Measurements from ENCODE around the gene GRAP2.

The GRAP2 gene

GRCh38 chr22:39956932-39957664, 56.2 kb downstream of the GRAP2 start:
- TF ChIP-seq YY1 (IDR thresholded peaks at IDR 0.05; ENCODE audit: low read depth): no peak
- TF ChIP-seq RAD21 (IDR thresholded peaks at IDR 0.05; ENCODE audit: low read depth): no peak
- no peak for TF ChIP-seq TCF12 (IDR thresholded peaks at IDR 0.05; ENCODE audit: low read depth)
- TF ChIP-seq EGR1 (IDR thresholded peaks at IDR 0.05): no peak
- TF ChIP-seq CREB1 (IDR thresholded peaks at IDR 0.05; ENCODE audit: low read depth): no peak
- no peak for TF ChIP-seq NFIC (IDR thresholded peaks at IDR 0.05)
- no peak for TF ChIP-seq REST (IDR thresholded peaks at IDR 0.05; ENCODE audit: low read depth)
- TF ChIP-seq FOXM1 (IDR thresholded peaks at IDR 0.05; ENCODE audit: borderline replicate concordance, low read depth): no peak
- no peak for TF ChIP-seq EP300 (IDR thresholded peaks at IDR 0.05; ENCODE audit: borderline replicate concordance)
- TF ChIP-seq MAX (IDR thresholded peaks at IDR 0.05): no peak
- TF ChIP-seq, protein P1, sequence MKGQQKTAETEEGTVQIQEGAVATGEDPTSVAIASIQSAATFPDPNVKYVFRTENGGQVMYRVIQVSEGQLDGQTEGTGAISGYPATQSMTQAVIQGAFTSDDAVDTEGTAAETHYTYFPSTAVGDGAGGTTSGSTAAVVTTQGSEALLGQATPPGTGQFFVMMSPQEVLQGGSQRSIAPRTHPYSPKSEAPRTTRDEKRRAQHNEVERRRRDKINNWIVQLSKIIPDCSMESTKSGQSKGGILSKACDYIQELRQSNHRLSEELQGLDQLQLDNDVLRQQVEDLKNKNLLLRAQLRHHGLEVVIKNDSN (IDR thresholded peaks at IDR 0.05): no peak
- no peak for TF ChIP-seq ZBTB7A (IDR thresholded peaks at IDR 0.05; ENCODE audit: low read depth)

DNA sequence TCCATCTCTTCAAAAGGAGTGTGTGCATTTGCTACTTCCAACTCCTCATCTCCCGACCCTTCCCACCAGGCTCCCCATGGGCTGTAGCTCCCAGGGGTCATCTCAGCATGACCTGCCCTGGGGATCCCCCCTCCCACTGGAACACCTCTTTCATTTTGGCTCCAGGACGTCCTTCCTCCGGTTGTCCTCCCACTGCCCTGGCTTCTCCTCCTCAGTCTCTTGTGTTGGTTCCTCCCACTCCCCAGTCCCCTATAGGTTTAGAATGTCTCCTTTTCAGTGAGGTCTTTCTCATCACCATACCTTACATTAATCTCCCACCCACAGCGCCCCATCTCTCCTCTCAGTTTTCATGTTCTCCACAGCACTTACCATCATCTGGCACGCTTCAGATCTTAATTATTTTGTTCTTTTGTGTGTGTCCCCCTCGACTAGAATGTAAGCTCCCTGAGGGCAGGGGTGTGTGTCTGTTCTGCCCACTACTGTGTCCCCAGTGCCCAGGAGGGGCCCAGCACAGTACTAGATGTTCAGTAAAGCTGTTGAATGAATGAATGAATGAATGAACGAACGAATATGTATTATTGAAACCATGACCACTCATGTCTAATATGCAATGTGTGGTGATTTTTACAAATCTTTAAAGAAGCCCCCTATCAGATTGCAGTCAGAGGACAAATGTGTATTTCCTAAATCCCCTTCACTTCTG, 57.3 kb downstream of the GRAP2 start:
- TF ChIP-seq REST (IDR thresholded peaks at IDR 0.05; ENCODE audit: low read depth) (no peak), FOXM1 (IDR thresholded peaks at IDR 0.05; ENCODE audit: borderline replicate concordance, low read depth) (no peak), CEBPB (IDR thresholded peaks at IDR 0.05) (no peak), EGR1 (IDR thresholded peaks at IDR 0.05) (no peak), RAD21 (IDR thresholded peaks at IDR 0.05; ENCODE audit: low read depth) (no peak), TEAD4 (IDR thresholded peaks at IDR 0.05) (no peak), CREB1 (IDR thresholded peaks at IDR 0.05; ENCODE audit: low read depth) (no peak), TCF12 (IDR thresholded peaks at IDR 0.05; ENCODE audit: low read depth) (no peak), MAX (IDR thresholded peaks at IDR 0.05) (no peak), NFIC (IDR thresholded peaks at IDR 0.05) (no peak), YY1 (IDR thresholded peaks at IDR 0.05; ENCODE audit: low read depth) (no peak), TAF1 (IDR thresholded peaks at IDR 0.05; ENCODE audit: low read depth) (no peak), EP300 (IDR thresholded peaks at IDR 0.05; ENCODE audit: borderline replicate concordance) (no peak), ZBTB7A (IDR thresholded peaks at IDR 0.05; ENCODE audit: low read depth) (no peak)
- TF ChIP-seq, protein P1 (IDR thresholded peaks at IDR 0.05): no peak

- TF ChIP-seq YY1 (IDR thresholded peaks at IDR 0.05; ENCODE audit: low read depth) (no peak), NFIC (IDR thresholded peaks at IDR 0.05) (no peak), TCF12 (IDR thresholded peaks at IDR 0.05; ENCODE audit: low read depth) (no peak), FOXM1 (IDR thresholded peaks at IDR 0.05; ENCODE audit: borderline replicate concordance, low read depth) (no peak), TAF1 (IDR thresholded peaks at IDR 0.05; ENCODE audit: low read depth) (no peak), EP300 (IDR thresholded peaks at IDR 0.05; ENCODE audit: borderline replicate concordance) (no peak), TEAD4 (IDR thresholded peaks at IDR 0.05) (no peak), CEBPB (IDR thresholded peaks at IDR 0.05) (no peak), ZBTB7A (IDR thresholded peaks at IDR 0.05; ENCODE audit: low read depth) (no peak)
- TF ChIP-seq, protein P1 (IDR thresholded peaks at IDR 0.05): no peak
Measured at GRCh38 chr22:39958949-39959639, 58.2 kb downstream of the GRAP2 start.

DNA sequence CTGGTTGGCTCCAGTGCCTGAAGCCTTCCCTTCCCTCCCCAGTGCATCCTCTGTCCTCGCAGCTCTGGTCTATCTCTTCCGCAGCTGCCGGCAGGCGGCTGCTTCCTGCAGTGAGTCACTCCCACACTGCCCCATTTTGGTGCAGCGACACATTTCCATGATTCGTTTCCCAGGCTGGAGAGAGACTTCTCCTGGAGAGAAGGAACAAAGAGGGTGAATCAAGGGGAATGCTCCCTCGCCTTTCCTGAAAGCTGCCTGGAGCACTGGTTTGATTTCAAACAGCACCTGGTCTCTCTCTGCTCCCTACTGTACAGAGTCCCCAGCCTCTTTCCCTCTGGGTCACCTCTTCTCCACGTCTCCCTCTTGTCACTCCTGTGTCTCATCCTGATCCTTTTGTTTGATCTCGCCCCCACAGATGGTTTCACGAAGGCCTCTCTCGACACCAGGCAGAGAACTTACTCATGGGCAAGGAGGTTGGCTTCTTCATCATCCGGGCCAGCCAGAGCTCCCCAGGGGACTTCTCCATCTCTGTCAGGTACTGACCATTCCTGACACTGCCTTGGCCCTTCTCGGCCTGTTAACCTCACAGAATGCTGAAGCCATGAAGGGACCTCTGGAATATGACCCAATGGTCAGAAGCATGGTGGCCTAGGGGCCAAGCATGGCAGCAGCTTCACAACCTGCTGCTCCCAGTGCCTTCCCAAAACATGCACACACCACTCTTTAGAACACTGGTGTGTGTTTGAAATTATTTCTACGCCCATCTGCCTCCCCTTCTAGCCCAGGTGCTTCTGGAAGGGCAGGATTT, 59.0 kb downstream of the GRAP2 start, which contains the start of gene TMA7B:
Gene TMA7B (plus strand): TSS at position 758 of the 808 bp plus-strand sequence. CDS start 3,978 bp downstream, outside the sequence.
- TF ChIP-seq CEBPB (IDR thresholded peaks at IDR 0.05): no peak
- no peak for TF ChIP-seq FOXM1 (IDR thresholded peaks at IDR 0.05; ENCODE audit: borderline replicate concordance, low read depth)
- no peak for TF ChIP-seq TEAD4 (IDR thresholded peaks at IDR 0.05)
